Measurements from ENCODE around the gene RNF227.
"Not testable (repeated sequence)": the region's sequence is repeated elsewhere in the genome, so short reads cannot be mapped to it uniquely, and the experiment has no call there.

RNF227 gene

GRCh38 chr17:7864384-7864783, 51.7 kb downstream of the RNF227 start:
- not testable (repeated sequence) for DNase-seq (ENCODE audit: low spot score)

Measured in CD4-positive, alpha-beta T cell treated with Interleukin-15 for 4 hours (primary cell).